Stimulated activated naive B cell treated with anti-CD40 and anti-IgM and Interleukin-4, amounts not matched to agents 10 μg/mL and 1 μg/mL and 100 μg/mL, for 72 hours (primary cell): ENCODE results near the gene PDE3B.
"Not testable (repeated sequence)": the region's sequence is repeated elsewhere in the genome, so short reads cannot be mapped to it uniquely, and the experiment has no call there.

Experiments used
- ATAC-seq, 2 donors: fragments of 150-1000 bp; cut with Tn5 transposase; replicated peaks; 2 replicates each; pipeline ENCODE4 v1.10.0; 2021; ENCODE audit warnings: moderate library complexity in 1 of 2
- DNase-seq: peaks from one replicate; pipeline ENCODE4 v3.0.0; 2021
- H3K27ac Mint-ChIP-seq: one replicate; pipeline ENCODE4 v1.8.0; 2022; ENCODE audit warnings: mild to moderate bottlenecking, mixed read lengths
- H3K27me3 Mint-ChIP-seq, 2 donors: one replicate each; pipeline ENCODE4 v1.8.0; 2022; ENCODE audit warnings: mixed read lengths in 2 of 2
- H3K36me3 Mint-ChIP-seq, 2 donors: one replicate each; pipeline ENCODE4 v1.8.0; 2022; ENCODE audit warnings: mixed read lengths in 2 of 2, mild to moderate bottlenecking in 1 of 2
- H3K4me1 Mint-ChIP-seq, 2 donors: one replicate each; pipeline ENCODE4 v1.8.0; 2022; ENCODE audit warnings: mixed read lengths in 2 of 2, mild to moderate bottlenecking in 1 of 2
- H3K4me3 Mint-ChIP-seq, 2 donors: one replicate each; pipeline ENCODE4 v1.8.0; 2022; ENCODE audit warnings: mild to moderate bottlenecking in 2 of 2, mixed read lengths in 2 of 2, moderate library complexity in 1 of 2
- H3K9me3 Mint-ChIP-seq, 2 donors: one replicate each; pipeline ENCODE4 v1.8.0; 2022; ENCODE audit warnings: mixed read lengths in 2 of 2, mild to moderate bottlenecking in 1 of 2

PDE3B gene

GRCh38 chr11:14643697-14644225, at the start of gene PDE3B:
PDE3B (plus strand) TSS chr11:14643804; CDS start chr11:14644076, 272 bp downstream.
- Mint-ChIP-seq H3K36me3 (no peaks in the 10 kb centered on the region), H3K9me3 (no peaks in the 10 kb centered on the region), H3K4me1 (peaks cover 7 to 18% of the 10 kb centered on the region in 2 donors), H3K27ac (peak within 1 kb of the TSS; percentile 56), H3K4me3 (peak within 1 kb of the TSS; percentile 85 to 94), H3K27me3 (peaks cover 8 to 12% of the 10 kb centered on the region in 2 donors)
- DNase-seq = peak; percentile 48
- ATAC-seq = peak; percentile 79 to 84

DNA sequence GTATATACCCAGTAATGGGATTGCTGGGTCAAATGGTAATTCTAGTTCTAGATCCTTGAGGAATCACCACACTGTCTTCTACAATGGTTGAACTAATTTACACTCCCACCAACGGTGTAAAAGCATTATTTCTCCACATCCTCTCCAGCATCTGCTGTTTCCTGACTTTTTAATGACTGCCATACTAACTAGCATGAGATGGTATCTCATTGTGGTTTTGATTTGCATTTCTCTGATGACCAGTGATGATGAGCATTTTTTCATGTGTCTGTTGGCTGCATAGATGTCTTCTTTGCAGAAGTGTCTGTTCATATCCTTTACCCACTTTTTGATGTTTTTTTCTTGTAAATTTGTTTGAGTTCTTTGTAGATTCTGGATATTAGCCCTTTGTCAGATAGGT, 48.3 kb upstream of the PDE3B start:
- Mint-ChIP-seq H3K4me1 (peaks cover 6 to 13% of the 10 kb centered on the region in 2 donors), H3K27me3 (peaks cover 0 to 12% of the 10 kb centered on the region in 2 donors)
- H3K9me3 Mint-ChIP-seq, H3K27ac Mint-ChIP-seq, ATAC-seq, H3K4me3 Mint-ChIP-seq, DNase-seq, H3K36me3 Mint-ChIP-seq: not testable (repeated sequence)

DNA sequence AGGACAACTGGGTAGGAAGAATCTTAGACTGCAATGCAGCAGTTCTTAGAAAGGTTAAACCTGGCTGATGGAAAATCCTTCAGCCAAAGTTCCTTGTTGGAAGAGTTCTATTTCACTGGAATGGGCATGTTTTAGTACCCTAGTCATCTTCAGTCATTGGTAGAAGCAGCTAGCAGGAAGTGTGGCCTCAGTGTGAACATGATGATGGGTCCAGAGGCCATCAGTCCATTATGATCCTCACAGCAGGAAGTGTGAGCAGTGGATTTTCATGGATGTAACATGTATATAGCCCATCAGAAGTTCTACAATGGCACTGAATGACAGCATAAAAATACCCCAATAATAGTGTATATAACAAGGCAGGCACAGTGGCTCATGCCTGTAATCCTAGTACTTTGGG, 35.9 kb upstream of the PDE3B start:
- Mint-ChIP-seq H3K36me3 (peaks cover 0 to 3% of the 10 kb centered on the region in 2 donors), H3K4me1 (no peaks in the 10 kb centered on the region)

DNA sequence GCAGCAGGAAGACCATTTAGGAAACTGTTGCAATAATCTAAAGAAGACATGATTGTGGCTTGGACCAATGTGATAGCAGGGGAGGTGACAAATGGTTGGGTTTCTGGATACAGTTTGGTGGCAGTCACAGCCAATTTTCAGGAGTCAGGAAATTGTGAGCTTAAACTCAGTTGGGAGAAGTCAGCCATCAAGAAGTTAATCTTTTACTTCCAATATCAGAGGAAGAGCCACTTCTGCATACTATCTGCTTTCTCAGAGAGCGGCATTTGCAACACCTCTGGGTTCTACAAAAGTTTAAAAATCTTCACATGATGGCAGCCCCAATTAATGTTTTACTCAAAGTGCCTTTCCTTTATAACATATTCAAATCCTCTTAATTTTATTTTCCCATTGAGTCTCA, 33.7 kb upstream of the PDE3B start:
- no peak for ATAC-seq
- H3K4me1 Mint-ChIP-seq = no peaks in the 10 kb centered on the region
- peaks cover 0 to 4% of the 10 kb centered on the region in 2 donors for H3K27me3 Mint-ChIP-seq
- no peak overlapping the region for H3K4me3 Mint-ChIP-seq
- H3K9me3 Mint-ChIP-seq = peaks cover 0 to 3% of the 10 kb centered on the region in 2 donors
- DNase-seq = no peak
- peaks cover 0 to 3% of the 10 kb centered on the region in 2 donors for H3K36me3 Mint-ChIP-seq
- H3K27ac Mint-ChIP-seq = no peak overlapping the region

More for the DNA sequence above, 35.9 kb upstream of the PDE3B start:
- Mint-ChIP-seq H3K9me3 (peaks cover 0 to 3% of the 10 kb centered on the region in 2 donors), H3K4me3 (no peak overlapping the region), H3K27ac (no peak overlapping the region), H3K27me3 (peaks cover 0 to 4% of the 10 kb centered on the region in 2 donors)
- ATAC-seq (no peak), DNase-seq (no peak)

- H3K4me3 Mint-ChIP-seq = no peak overlapping the region
- H3K4me1 Mint-ChIP-seq = no peaks in the 10 kb centered on the region
- H3K27me3 Mint-ChIP-seq = peaks cover 0 to 4% of the 10 kb centered on the region in 2 donors
- H3K27ac Mint-ChIP-seq = no peak overlapping the region
- no peaks in the 10 kb centered on the region for H3K36me3 Mint-ChIP-seq
- peaks cover 0 to 3% of the 10 kb centered on the region in 2 donors for H3K9me3 Mint-ChIP-seq
- DNase-seq (no peak), ATAC-seq (peak; percentile 74)
These were observed 31.7 kb upstream of the PDE3B start for GRCh38 chr11:14611939-14612338.

DNA sequence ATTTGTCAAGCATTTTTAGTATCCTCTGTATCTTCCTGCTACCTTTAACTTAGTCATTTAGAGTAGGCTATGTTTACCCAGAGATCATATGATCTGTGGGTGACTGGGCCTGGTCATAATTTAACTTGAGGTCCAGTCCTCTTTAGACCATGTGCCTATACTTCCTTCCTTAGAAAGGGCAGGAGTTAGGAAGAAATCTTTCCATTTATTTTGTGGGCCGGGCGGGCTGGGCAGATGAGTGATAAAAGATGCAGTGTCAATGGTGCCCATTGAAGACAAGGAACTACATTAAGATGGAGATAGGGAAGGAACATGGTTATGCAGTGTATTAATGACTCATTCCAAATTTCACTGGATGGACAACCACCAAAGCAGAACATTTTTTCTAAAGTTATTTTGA, 30.9 kb upstream of the PDE3B start:
- Mint-ChIP-seq H3K4me1 (no peaks in the 10 kb centered on the region), H3K27me3 (no peaks in the 10 kb centered on the region), H3K36me3 (no peaks in the 10 kb centered on the region), H3K27ac (no peak overlapping the region), H3K4me3 (no peak overlapping the region), H3K9me3 (no peaks in the 10 kb centered on the region)
- ATAC-seq (no peak), DNase-seq (no peak)

- Mint-ChIP-seq H3K9me3 (no peaks in the 10 kb centered on the region), H3K27me3 (no peaks in the 10 kb centered on the region), H3K36me3 (no peaks in the 10 kb centered on the region), H3K4me1 (no peaks in the 10 kb centered on the region), H3K27ac (no peak overlapping the region), H3K4me3 (no peak overlapping the region)
- DNase-seq (no peak), ATAC-seq (no peak)
These were observed 29.4 kb upstream of the PDE3B start for GRCh38 chr11:14614091-14614622.

- no peaks in the 10 kb centered on the region for H3K36me3 Mint-ChIP-seq
- no peak overlapping the region for H3K27ac Mint-ChIP-seq
- H3K4me1 Mint-ChIP-seq = no peaks in the 10 kb centered on the region
- H3K9me3 Mint-ChIP-seq = no peaks in the 10 kb centered on the region
- ATAC-seq (no peak), DNase-seq (no peak)
- no peaks in the 10 kb centered on the region for H3K27me3 Mint-ChIP-seq
- H3K4me3 Mint-ChIP-seq = no peak overlapping the region
These were observed 26.2 kb upstream of the PDE3B start for GRCh38 chr11:14617241-14618027.

DNA sequence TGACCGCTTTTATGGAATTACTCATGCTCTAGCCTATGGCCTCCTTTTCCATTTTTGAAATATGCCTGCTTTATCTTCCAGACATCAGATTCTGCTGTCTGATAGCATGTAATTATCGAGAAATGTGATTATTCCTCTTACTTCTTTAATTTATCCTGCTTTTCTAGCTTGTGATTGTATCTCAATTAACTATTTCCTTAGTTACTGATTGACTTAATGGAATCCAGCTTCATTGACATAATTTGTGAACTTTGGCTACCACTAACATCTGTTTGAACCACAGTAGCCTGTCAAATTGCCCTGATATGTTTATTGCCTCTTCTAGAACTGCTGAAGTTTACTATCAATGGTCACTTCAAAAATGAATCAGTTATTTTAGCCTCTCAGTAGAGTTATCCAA, 25.5 kb upstream of the PDE3B start:
- DNase-seq (no peak), ATAC-seq (no peak)
- H3K36me3 Mint-ChIP-seq = no peaks in the 10 kb centered on the region
- no peak overlapping the region for H3K4me3 Mint-ChIP-seq
- H3K27me3 Mint-ChIP-seq = no peaks in the 10 kb centered on the region
- H3K27ac Mint-ChIP-seq = no peak overlapping the region
- H3K9me3 Mint-ChIP-seq = no peaks in the 10 kb centered on the region
- H3K4me1 Mint-ChIP-seq = no peaks in the 10 kb centered on the region

- Mint-ChIP-seq H3K27ac (no peak overlapping the region), H3K4me1 (peaks cover 0 to 5% of the 10 kb centered on the region in 2 donors), H3K4me3 (no peak overlapping the region), H3K36me3 (no peaks in the 10 kb centered on the region), H3K9me3 (no peaks in the 10 kb centered on the region), H3K27me3 (no peaks in the 10 kb centered on the region)
- no peak for DNase-seq
- ATAC-seq = no peak
These were observed 23.7 kb upstream of the PDE3B start for GRCh38 chr11:14619603-14620531.

DNA sequence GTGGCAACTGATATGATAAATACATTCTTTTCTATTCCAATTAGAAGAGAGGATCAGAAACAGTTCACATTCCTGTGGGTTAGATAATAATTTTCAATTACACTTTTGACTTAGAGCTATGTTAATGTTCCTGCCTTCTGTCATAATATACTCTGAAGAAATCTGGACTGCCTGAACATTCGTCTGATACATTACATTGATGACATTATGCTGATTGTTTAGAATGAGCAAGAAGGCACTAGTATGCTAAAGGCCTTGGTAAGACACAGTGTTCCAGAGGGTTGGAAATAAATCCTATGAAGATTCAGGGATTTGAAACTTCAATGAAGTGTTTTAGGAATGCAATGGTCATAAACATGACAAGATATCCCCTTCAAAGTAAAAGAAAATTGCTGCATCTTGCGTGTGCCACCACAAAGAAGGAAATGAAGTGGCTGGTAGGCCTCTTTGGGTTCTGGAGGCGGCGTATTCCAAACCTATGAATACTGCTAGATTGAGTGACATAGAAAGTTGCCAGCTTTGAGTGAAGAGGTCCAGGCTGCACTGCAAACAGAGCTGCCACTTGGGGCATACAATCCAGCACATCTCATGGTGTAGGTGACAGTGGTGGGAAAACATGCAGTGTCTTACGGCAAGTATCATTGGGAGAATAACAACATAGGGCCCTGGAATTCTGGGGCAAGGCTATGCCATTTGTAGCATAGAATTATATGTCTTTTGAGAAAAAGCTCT, 21.2 kb upstream of the PDE3B start:
- no peak for DNase-seq
- Mint-ChIP-seq H3K9me3 (no peaks in the 10 kb centered on the region), H3K36me3 (no peaks in the 10 kb centered on the region), H3K27ac (no peak overlapping the region), H3K27me3 (no peaks in the 10 kb centered on the region), H3K4me1 (peaks cover 5 to 28% of the 10 kb centered on the region in 2 donors), H3K4me3 (no peak overlapping the region)
- ATAC-seq = no peak

DNA sequence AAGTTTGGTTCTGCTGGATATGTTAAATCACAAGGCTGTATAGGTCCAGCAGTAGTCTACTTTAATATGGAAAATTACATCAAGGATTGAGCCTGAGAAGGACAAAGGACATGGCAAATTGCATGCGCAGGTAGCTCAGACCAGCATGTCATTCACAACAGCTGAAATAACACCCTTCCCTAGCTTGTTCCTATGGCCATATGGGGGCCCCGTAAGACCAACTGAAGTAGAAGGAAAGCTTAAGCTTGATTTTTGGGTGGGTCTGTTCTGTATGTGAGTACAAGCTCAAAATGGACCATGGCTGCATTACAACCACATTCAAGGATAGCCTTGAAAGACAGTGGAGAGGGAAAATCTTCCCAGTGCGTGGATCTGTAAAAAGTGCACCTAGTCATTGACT, 20.6 kb upstream of the PDE3B start:
- no peaks in the 10 kb centered on the region for H3K27me3 Mint-ChIP-seq
- H3K9me3 Mint-ChIP-seq = no peaks in the 10 kb centered on the region
- DNase-seq = no peak
- no peaks in the 10 kb centered on the region for H3K36me3 Mint-ChIP-seq
- H3K27ac Mint-ChIP-seq = no peak overlapping the region
- peaks cover 8 to 28% of the 10 kb centered on the region in 2 donors for H3K4me1 Mint-ChIP-seq
- no peak for ATAC-seq
- H3K4me3 Mint-ChIP-seq = no peak overlapping the region

DNA sequence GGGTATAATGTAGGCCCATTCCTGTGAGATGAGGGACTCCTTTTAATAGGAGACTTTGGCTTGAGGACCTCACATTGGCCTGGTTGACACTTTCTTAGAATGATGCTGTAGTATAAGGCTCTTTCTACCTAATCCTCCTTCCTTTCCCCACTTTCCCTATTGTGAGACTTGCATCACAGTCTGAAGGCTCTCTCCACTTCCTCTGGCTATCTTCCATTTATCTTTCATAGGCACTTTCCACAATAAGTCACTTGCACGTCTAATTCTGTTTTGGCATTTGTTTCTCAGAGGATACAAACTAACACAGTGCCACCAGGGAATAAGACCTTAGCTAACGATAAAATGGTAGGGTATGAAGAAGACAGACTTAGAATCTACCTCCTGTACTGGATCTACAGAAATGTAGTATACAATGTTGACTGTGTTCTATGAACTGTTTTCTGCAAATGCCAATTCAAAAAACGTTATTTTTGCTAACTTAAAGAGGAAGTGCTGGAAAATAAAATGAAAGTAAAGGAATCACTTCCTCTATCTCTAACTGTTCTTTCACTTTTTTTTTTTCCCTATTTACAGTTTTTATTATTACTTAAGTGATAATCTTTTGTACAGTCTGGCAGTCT, 17.9 kb upstream of the PDE3B start:
- ATAC-seq = peak; percentile 78 to 85
- peak overlapping the region; percentile 77 for H3K27ac Mint-ChIP-seq

More for the DNA sequence above, 17.9 kb upstream of the PDE3B start:
- no peak for DNase-seq
- Mint-ChIP-seq H3K36me3 (no peaks in the 10 kb centered on the region), H3K4me3 (peak overlapping the region; percentile 44 to 72), H3K9me3 (no peaks in the 10 kb centered on the region), H3K27me3 (no peaks in the 10 kb centered on the region), H3K4me1 (peaks cover 8 to 28% of the 10 kb centered on the region in 2 donors)
